ENCODE measurements around the gene GPR34. TPM values are rescaled to one million over a fixed set of nuclear protein-coding genes. Genes with fewer than 3 reads are reported as not detected.

GPR34 gene
- total and polyA plus RNA-seq, 2 donors (not counting 1 experiment from before 2014, with no cell fraction given) = 0.21 TPM; not detected in 1

GRCh38 chrX:41667631-41668030 is 21.1 kb upstream of the GPR34 start:
- intact Hi-C loops (cut with micrococcal nuclease) = no loop called here
- no CpG with 5 or more reads among the region's 3 CpGs for WGBS (ENCODE audit: insufficient coverage)
- no peak overlapping the region for H3K27ac ChIP-seq (ENCODE audit: low read length in 2 of 2)

GRCh38 chrX:41670112-41670511 is 18.7 kb upstream of the GPR34 start:
- Histone ChIP-seq H3K4me3 (ENCODE audit: control extremely low read depth in 1 of 5, extremely low read depth in 1 of 5, insufficient read depth in 1 of 5, low read depth in 2 of 5, low read length in 4 of 5) (no peak overlapping the region), H4K20me1 (ENCODE audit: control insufficient read depth, insufficient read depth, low read length, poor library complexity, severe bottlenecking) (no peaks in the 10 kb centered on the region), H3K4me2 (replicated peaks; ENCODE audit: low read depth, low read length, poor library complexity, severe bottlenecking) (no peak overlapping the region), H3K27me3 (replicated peaks in 1 of 4; ENCODE audit: control extremely low read depth in 1 of 4, control insufficient read depth in 3 of 4, insufficient read depth in 4 of 4, low read length in 3 of 4) (no peaks in the 10 kb centered on the region), H3K79me2 (ENCODE audit: control insufficient read depth, insufficient read depth, low read length) (no peaks in the 10 kb centered on the region), H2AFZ (ENCODE audit: insufficient read depth, low read depth, low read length, poor library complexity, severe bottlenecking) (no peak overlapping the region), H3K4me1 (ENCODE audit: control insufficient read depth in 2 of 2, insufficient read depth in 2 of 2, low read length in 2 of 2) (no peaks in the 10 kb centered on the region), H3K27ac (ENCODE audit: low read length in 2 of 2) (no peak overlapping the region), H3K9ac (ENCODE audit: low read length) (no peak overlapping the region), H3K36me3 (replicated peaks in 1 of 2; ENCODE audit: control extremely low read depth in 1 of 2, control insufficient read depth in 1 of 2, extremely low read depth in 1 of 2, insufficient read depth in 2 of 2, low read length in 1 of 2) (no peaks in the 10 kb centered on the region), H3K9me3 (ENCODE audit: control extremely low read depth in 1 of 3, control insufficient read depth in 2 of 3, insufficient read depth in 1 of 3, low read length in 2 of 3) (no peaks in the 10 kb centered on the region)
- CTCF ChIA-PET = no interaction called here
- Mint-ChIP-seq H3K9me3 (ENCODE audit: insufficient read depth) (no peaks in the 10 kb centered on the region), H3K27me3 (no peaks in the 10 kb centered on the region), H3K4me3 (no peak overlapping the region), H3K27ac (no peak overlapping the region), H3K4me1 (peaks cover 7% of the 10 kb centered on the region)
- no peak for ATAC-seq (ENCODE audit: low read depth)
- POLR2A ChIA-PET = no interaction called here
- no peak for TF ChIP-seq CTCF (IDR thresholded peaks at IDR 0.05)
- TF ChIP-seq EZH2 (IDR thresholded peaks at IDR 0.05; ENCODE audit: borderline replicate concordance, insufficient read depth, low read depth, low read length, poor library complexity, severe bottlenecking) = no peak
- intact Hi-C loops (cut with micrococcal nuclease) = no loop called here
- DNase-seq = no peak

More at GRCh38 chrX:41667631-41668030, 21.1 kb upstream of the GPR34 start:
- H3K4me3 ChIP-seq (ENCODE audit: control extremely low read depth in 1 of 5, extremely low read depth in 1 of 5, insufficient read depth in 1 of 5, low read depth in 2 of 5, low read length in 4 of 5) = no peak overlapping the region
- H3K9me3 ChIP-seq (ENCODE audit: control extremely low read depth in 1 of 3, control insufficient read depth in 2 of 3, insufficient read depth in 1 of 3, low read length in 2 of 3) = no peaks in the 10 kb centered on the region
- no peaks in the 10 kb centered on the region for H3K79me2 ChIP-seq (ENCODE audit: control insufficient read depth, insufficient read depth, low read length)
- Mint-ChIP-seq H3K27me3 (no peaks in the 10 kb centered on the region), H3K4me3 (no peak overlapping the region), H3K27ac (no peak overlapping the region), H3K9me3 (ENCODE audit: insufficient read depth) (no peaks in the 10 kb centered on the region), H3K4me1 (peaks cover 4% of the 10 kb centered on the region)
- no peak overlapping the region for H2AFZ ChIP-seq (ENCODE audit: insufficient read depth, low read depth, low read length, poor library complexity, severe bottlenecking)
- H3K4me1 ChIP-seq (ENCODE audit: control insufficient read depth in 2 of 2, insufficient read depth in 2 of 2, low read length in 2 of 2) = no peaks in the 10 kb centered on the region
- H4K20me1 ChIP-seq (ENCODE audit: control insufficient read depth, insufficient read depth, low read length, poor library complexity, severe bottlenecking) = no peaks in the 10 kb centered on the region
- no peak overlapping the region for H3K4me2 ChIP-seq (replicated peaks; ENCODE audit: low read depth, low read length, poor library complexity, severe bottlenecking)
- H3K9ac ChIP-seq (ENCODE audit: low read length) = no peak overlapping the region
- DNase-seq = no peak
- H3K36me3 ChIP-seq (replicated peaks in 1 of 2; ENCODE audit: control extremely low read depth in 1 of 2, control insufficient read depth in 1 of 2, extremely low read depth in 1 of 2, insufficient read depth in 2 of 2, low read length in 1 of 2) = peaks cover 0 to 4% of the 10 kb centered on the region in 2 experiments
- ChIA-PET POLR2A (no interaction called here), CTCF (no interaction called here)
- ATAC-seq (ENCODE audit: low read depth) = no peak
- no peaks in the 10 kb centered on the region for H3K27me3 ChIP-seq (replicated peaks in 1 of 4; ENCODE audit: control extremely low read depth in 1 of 4, control insufficient read depth in 3 of 4, insufficient read depth in 4 of 4, low read length in 3 of 4)
- TF ChIP-seq CTCF (IDR thresholded peaks at IDR 0.05) = no peak
- no peak for TF ChIP-seq EZH2 (IDR thresholded peaks at IDR 0.05; ENCODE audit: borderline replicate concordance, insufficient read depth, low read depth, low read length, poor library complexity, severe bottlenecking)

Measured in B cell (primary cell).